Esophagus squamous epithelium (tissue), 5 donors: ENCODE measurements around the gene A1BG. TPM values are rescaled to one million over a fixed set of nuclear protein-coding genes. Genes with fewer than 3 reads are reported as not detected.
A peak's percentile ranks its signal among the peaks of the same experiment; 100 is the strongest.

Experiments
- DNase-seq: peaks from one replicate; lab custom pipeline; 2025; lab: John Stamatoyannopoulos, UW
- H3K27ac ChIP-seq, 4 donors: fragments of 200-600 bp; sonication (generic); one replicate each; pipeline ENCODE4 v1.5.1; 2016 to 2019; ENCODE audit warnings: mild to moderate bottlenecking in 1 of 4
- H3K27me3 ChIP-seq, 4 donors: fragments of 200-600 bp; sonication (generic); 1 replicate in 3 of 4; 2 replicates in 1 of 4; pipeline versions ENCODE4 v1.5.1 to v1.6.0; 2017 to 2021; ENCODE audit warnings: antibody characterized with exemption in 1 of 4
- H3K36me3 ChIP-seq, 3 donors: fragments of 200-600 bp; sonication (generic); one replicate each; pipeline ENCODE4 v1.5.1; 2016 to 2019
- H3K4me1 ChIP-seq, 3 donors: fragments of 200-600 bp; sonication (generic); one replicate each; pipeline ENCODE4 v1.5.1; 2017 to 2019
- H3K4me3 ChIP-seq, 4 donors: fragments of 200-600 bp; sonication (generic); 1 replicate in 3 of 4; 2 replicates in 1 of 4; pipeline ENCODE4 v1.5.1; 2016 to 2019; ENCODE audit warnings: mild to moderate bottlenecking in 2 of 4, moderate library complexity in 1 of 4
- H3K9me3 ChIP-seq, 3 donors: fragments of 200-600 bp; sonication (generic); one replicate each; pipeline ENCODE4 v1.5.1; 2016 to 2019
- POLR2A ChIP-seq, 4 donors: fragments of 450-650 bp; IDR thresholded peaks; one replicate each; pipeline ENCODE4 v1.6.1; 2017; ENCODE audit warnings: antibody characterized with exemption in 4 of 4, mild to moderate bottlenecking in 4 of 4, moderate library complexity in 3 of 4
- WGBS, 2 donors: methylation state at CpG; one replicate each; pipeline ENCODE4 v1.1.5; 2018; 5-methylcytosine and 5-hydroxymethylcytosine counted together
- intact Hi-C: fragments of 100-400 bp; cut with DNase I; formaldehyde crosslinking; loops from one replicate; pipeline ENCODE4 v1.15.0; 2022
- total RNA-seq, 4 donors: library from RNA; depleted of rRNA; stranded (reverse); fragments of >200 nt; gene quantifications; one replicate each; pipeline ENCODE4 v1.1.0, GENCODE V29; 2016
- TF ChIP-seq, protein P1 (sequence below), 6 experiments: fragments of 450-650 bp in 4 of 6; fragments of 200-600 bp in 2 of 6; sonication (generic) in 2 of 6; IDR thresholded peaks; one replicate each; pipeline ENCODE4 v1.5.1; 2016 to 2019; ENCODE audit warnings: antibody characterized with exemption in 6 of 6, mild to moderate bottlenecking in 4 of 6, moderate library complexity in 4 of 6
- donor health status: DM: yes; HTN: yes; CAD: no.

Gene A1BG
- total RNA-seq, 4 donors from 2014 or later, result 1.1 to 25.1 (median 13.9) TPM; not detected in 1

DNA sequence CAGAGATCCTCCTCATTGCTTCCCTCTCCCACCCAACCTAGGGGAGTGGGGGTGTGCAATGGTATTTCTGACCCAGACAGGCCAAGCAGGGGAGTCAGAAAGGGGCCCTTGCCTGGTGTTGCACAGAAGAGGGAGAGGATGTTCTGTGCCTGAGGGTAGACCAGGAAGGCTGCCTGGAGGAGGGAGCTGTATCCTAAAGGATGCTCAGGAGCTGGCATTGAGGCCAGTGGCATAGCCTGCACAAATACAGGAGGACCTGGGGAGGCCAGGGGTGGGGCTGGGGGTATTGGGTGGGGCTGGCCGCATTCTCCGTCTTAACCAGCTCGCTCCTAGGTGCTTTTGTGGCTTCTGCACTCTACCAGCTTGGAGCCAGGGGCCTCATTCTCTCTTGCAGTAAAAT, 46.6 kb upstream of the A1BG start:
- DNase-seq, result no peak
- peaks cover 0 to 4% (median under 1%) of the 10 kb centered on the region in 3 donors for H3K36me3 ChIP-seq
- TF ChIP-seq, protein P1, sequence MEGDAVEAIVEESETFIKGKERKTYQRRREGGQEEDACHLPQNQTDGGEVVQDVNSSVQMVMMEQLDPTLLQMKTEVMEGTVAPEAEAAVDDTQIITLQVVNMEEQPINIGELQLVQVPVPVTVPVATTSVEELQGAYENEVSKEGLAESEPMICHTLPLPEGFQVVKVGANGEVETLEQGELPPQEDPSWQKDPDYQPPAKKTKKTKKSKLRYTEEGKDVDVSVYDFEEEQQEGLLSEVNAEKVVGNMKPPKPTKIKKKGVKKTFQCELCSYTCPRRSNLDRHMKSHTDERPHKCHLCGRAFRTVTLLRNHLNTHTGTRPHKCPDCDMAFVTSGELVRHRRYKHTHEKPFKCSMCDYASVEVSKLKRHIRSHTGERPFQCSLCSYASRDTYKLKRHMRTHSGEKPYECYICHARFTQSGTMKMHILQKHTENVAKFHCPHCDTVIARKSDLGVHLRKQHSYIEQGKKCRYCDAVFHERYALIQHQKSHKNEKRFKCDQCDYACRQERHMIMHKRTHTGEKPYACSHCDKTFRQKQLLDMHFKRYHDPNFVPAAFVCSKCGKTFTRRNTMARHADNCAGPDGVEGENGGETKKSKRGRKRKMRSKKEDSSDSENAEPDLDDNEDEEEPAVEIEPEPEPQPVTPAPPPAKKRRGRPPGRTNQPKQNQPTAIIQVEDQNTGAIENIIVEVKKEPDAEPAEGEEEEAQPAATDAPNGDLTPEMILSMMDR (IDR thresholded peaks at IDR 0.05), result no peak
- TF ChIP-seq POLR2A (IDR thresholded peaks at IDR 0.05), result no peak
- H3K27ac ChIP-seq, result no peak overlapping the region
- peaks cover 0 to 28% (median 0%) of the 10 kb centered on the region in 4 donors for H3K27me3 ChIP-seq
- H3K4me1 ChIP-seq, result peaks cover 25 to 62% (median 29%) of the 10 kb centered on the region in 3 donors
- intact Hi-C loops, result no loop called here
- WGBS, 2 donors, result 100% methylated on average over 2 to 3 of the region's 3 CpGs
- no peaks in the 10 kb centered on the region for H3K9me3 ChIP-seq
- H3K4me3 ChIP-seq, result no peak overlapping the region

DNA sequence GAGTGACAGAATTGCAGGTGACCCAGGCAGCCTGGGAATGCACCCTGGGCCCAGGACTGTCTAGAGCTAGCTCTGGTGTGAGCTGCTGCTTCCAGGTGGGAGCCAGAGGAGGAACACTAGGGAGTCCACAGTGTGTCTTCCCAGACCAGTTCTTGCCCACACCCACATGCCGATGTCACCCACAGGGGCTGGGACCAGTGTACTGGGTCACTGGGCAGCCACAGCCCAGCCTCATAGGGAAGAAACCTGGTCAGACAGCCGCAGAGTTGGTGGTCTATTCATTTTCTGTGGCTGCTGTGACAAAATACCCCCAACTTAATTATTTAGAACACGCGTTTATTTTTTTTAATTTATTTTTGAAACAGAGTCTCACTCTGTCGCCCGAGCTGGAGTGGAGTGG, 45.3 kb upstream of the A1BG start:
- H3K36me3 ChIP-seq, result peaks cover under 1 to 17% (median 14%) of the 10 kb centered on the region in 3 donors
- 90 to 93% methylated on average over 6 of the region's 6 CpGs for WGBS, 2 donors
- H3K27ac ChIP-seq, result no peak overlapping the region
- H3K4me1 ChIP-seq, result peaks cover 33 to 74% (median 37%) of the 10 kb centered on the region in 3 donors
- no peak overlapping the region for H3K4me3 ChIP-seq
- TF ChIP-seq POLR2A (IDR thresholded peaks at IDR 0.05), result no peak
- TF ChIP-seq, protein P1 (IDR thresholded peaks at IDR 0.05), result no peak
- intact Hi-C loops, result no loop called here
- no peak for DNase-seq
- peaks cover 0 to 28% (median 0%) of the 10 kb centered on the region in 4 donors for H3K27me3 ChIP-seq
- H3K9me3 ChIP-seq, result no peaks in the 10 kb centered on the region

DNA sequence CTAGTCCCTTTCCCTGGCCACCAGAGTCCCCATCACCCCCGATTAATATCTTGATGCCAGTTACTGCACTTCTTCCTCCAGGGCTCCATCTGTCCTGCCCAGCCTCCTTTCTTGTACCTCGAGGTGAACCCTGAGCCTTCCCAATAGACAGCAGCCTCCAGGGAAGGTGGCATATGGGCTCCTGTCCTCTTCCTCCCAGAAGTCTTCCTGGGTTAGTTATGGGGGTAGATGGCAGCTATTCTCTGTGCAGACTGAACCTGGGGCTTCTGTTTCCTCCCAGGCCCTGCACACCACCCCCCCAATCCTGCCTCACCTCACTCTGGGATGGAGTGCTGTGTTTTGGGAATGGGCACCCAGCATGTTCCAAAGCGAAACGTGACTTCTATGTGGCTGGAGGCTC, 44.8 kb upstream of the A1BG start:
- no peak overlapping the region for H3K27ac ChIP-seq
- H3K4me1 ChIP-seq, result peaks cover 33 to 78% (median 37%) of the 10 kb centered on the region in 3 donors
- no peak overlapping the region for H3K4me3 ChIP-seq
- peaks cover 0 to 28% (median 0%) of the 10 kb centered on the region in 4 donors for H3K27me3 ChIP-seq
- TF ChIP-seq, protein P1 (IDR thresholded peaks at IDR 0.05), result no peak
- intact Hi-C loops, result no loop called here
- no peaks in the 10 kb centered on the region for H3K9me3 ChIP-seq
- H3K36me3 ChIP-seq, result peaks cover 5 to 22% (median 19%) of the 10 kb centered on the region in 3 donors
- DNase-seq, result no peak
- WGBS, 2 donors, result 79 to 84% methylated on average over 3 to 4 of the region's 4 CpGs

DNA sequence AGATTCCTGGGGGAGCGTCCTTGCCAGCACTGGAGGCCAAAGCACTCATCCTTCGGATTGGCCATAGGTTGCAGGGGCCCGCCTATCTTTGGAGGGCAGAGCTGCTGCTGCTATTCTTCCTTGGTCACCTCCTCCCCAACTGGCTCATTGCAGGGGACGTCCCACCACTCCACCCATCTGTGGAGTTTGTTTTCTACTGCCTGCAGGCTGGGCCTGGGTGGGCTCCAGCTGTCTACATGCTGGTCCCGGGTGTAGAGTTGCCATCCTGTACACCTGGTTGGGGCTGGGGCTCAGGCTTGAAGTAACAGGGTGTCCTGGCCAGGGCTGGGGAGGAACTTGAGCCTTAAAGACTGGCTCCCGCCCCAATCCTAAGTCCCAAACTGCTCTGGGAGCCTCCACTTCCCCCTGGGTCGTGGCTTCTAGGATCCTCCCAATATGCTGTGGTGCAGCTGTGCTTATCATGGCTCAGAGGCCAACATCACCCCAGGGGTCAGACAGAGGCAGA, 44.3 kb upstream of the A1BG start:
- no peak overlapping the region for H3K27ac ChIP-seq
- TF ChIP-seq POLR2A (IDR thresholded peaks at IDR 0.05), result no peak
- TF ChIP-seq, protein P1 (IDR thresholded peaks at IDR 0.05), result no peak
- DNase-seq, result no peak
- H3K4me3 ChIP-seq, result peak overlapping the region in 1 of 4 donors; percentile 57
- intact Hi-C loops, result no loop called here
- H3K36me3 ChIP-seq, result peaks cover 8 to 27% (median 24%) of the 10 kb centered on the region in 3 donors
- H3K4me1 ChIP-seq, result peaks cover 33 to 83% (median 37%) of the 10 kb centered on the region in 3 donors
- WGBS, 2 donors, result 70 to 81% methylated on average over 3 of the region's 7 CpGs
- no peaks in the 10 kb centered on the region for H3K9me3 ChIP-seq
- peaks cover 0 to 28% (median 0%) of the 10 kb centered on the region in 4 donors for H3K27me3 ChIP-seq

DNA sequence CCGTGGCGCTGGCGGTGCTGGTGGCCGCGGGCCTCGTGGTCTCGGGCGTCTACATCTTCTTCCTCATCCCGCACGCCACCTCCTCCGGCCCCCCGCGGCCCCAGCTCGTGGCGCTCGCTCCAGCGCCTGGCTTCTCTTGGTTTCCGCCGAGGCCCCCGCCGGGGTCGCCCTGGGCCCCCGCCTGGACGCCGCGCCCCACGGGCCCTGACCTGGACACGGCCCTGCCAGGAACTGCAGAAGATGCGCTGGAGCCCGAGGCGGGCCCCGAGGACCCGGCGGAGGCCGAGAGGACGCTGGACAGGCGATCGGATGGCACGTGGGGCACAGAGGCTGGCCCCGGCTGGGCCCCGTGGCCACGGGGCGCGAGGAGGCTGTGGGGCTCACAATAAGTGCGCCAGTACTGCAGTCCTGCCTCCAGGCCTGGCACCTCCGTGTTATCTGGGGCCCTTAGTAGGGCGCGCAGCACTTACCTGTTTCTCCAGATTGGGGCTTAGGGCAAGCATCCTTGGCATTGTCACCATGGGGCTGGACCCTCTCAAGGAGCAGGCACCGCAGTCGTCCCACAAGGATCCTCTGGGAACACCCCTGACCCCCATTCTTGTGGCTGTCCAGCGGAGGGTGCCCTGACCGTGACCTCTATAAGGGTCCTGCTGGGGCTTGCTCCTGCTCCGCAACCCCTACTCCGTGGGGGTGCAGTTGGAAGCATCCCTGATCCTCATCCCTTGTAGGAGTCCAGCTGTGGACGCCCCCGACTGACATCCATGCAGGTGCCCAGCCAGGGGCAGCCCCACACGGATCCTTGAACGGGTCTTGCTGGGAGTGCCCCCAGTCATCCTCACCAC, 43.6 kb upstream of the A1BG start:
- peaks cover 30 to 81% (median 35%) of the 10 kb centered on the region in 3 donors for H3K4me1 ChIP-seq
- H3K36me3 ChIP-seq, result peaks cover 9 to 33% (median 25%) of the 10 kb centered on the region in 3 donors
- intact Hi-C loops, result no loop called here
- H3K27ac ChIP-seq, result peak overlapping the region in 1 of 4 donors; percentile 75
- H3K9me3 ChIP-seq, result no peaks in the 10 kb centered on the region
- no peak for DNase-seq
- peak overlapping the region; percentile 46 to 61 (median 54) for H3K4me3 ChIP-seq
- 59 to 93% methylated on average over 5 to 6 of the region's 58 CpGs for WGBS, 2 donors
- peaks cover 0 to 28% (median 0%) of the 10 kb centered on the region in 4 donors for H3K27me3 ChIP-seq
- no peak for TF ChIP-seq POLR2A (IDR thresholded peaks at IDR 0.05)
- TF ChIP-seq, protein P1 (IDR thresholded peaks at IDR 0.05), result no peak
